Subcutaneous adipose tissue (tissue), 4 donors: ENCODE data around the gene NFIX. TPM values are rescaled to one million over a fixed set of nuclear protein-coding genes. Genes with fewer than 3 reads are reported as not detected.

Experiments
- CTCF ChIP-seq: fragments of 450-650 bp; IDR thresholded peaks from one replicate; pipeline ENCODE4 v1.5.1; 2016; ENCODE audit warnings: low read depth, mild to moderate bottlenecking, control low read depth, antibody characterized with exemption, moderate library complexity
- total RNA-seq, 4 donors: library from RNA; depleted of rRNA; stranded (reverse); fragments of >200 nt; gene quantifications; one replicate each; pipeline ENCODE4 v1.1.0, GENCODE V29; 2016

The NFIX gene
- total RNA-seq, 4 donors from 2014 or later, result 32.8 to 102 (median 47.0) TPM

GRCh38 chr19:13110099-13110610, 114.9 kb downstream of the NFIX start:
- no peak for TF ChIP-seq CTCF

GRCh38 chr19:13112555-13112954, 117.3 kb downstream of the NFIX start:
- no peak for TF ChIP-seq CTCF

GRCh38 chr19:13115936-13116281, 120.6 kb downstream of the NFIX start:
- no peak for TF ChIP-seq CTCF

GRCh38 chr19:13116282-13117175, 121.3 kb downstream of the NFIX start, which contains the start of gene TRMT1:
Gene TRMT1, minus strand, starts transcription at chr19:13116740. Its CDS starts 341 bp downstream, at chr19:13116399.
- no peak for TF ChIP-seq CTCF

- no peak for TF ChIP-seq CTCF
Observed at GRCh38 chr19:13117176-13117771, 122.0 kb downstream of the NFIX start.

- no peak for TF ChIP-seq CTCF
Observed at GRCh38 chr19:13117772-13118423, 122.6 kb downstream of the NFIX start, which contains the start of gene NACC1. Gene NACC1, plus strand, starts transcription at chr19:13118264. Its CDS starts 16,944 bp downstream, at chr19:13135208.
